Activated CD8-positive, alpha-beta T cell treated with anti-CD3 and anti-CD28 coated beads for 36 hours (primary cell): ENCODE results near the gene CD164L2. TPM values are rescaled to one million over a fixed set of nuclear protein-coding genes. Genes with fewer than 3 reads are reported as not detected.
"Not testable (repeated sequence)": the region's sequence is repeated elsewhere in the genome, so short reads cannot be mapped to it uniquely, and the experiment has no call there.

Experiments used
- ATAC-seq: fragments of 200-7000 bp; cut with Tn5 transposase; one replicate; pipeline ENCODE4 v1.10.0; 2021; ENCODE audit warnings: mild to moderate bottlenecking, moderate library complexity
- CTCF ChIA-PET: fragments of 350-600 bp; sonication (Branson Sonifier 250); formaldehyde crosslinking; loops from one replicate; lab custom pipeline; 2021; ENCODE audit warnings: antibody characterized with exemption; lab: Charles Lee
- POLR2A ChIA-PET: fragments of 350-600 bp; sonication (Branson Sonifier 250); formaldehyde crosslinking; loops from one replicate; lab custom pipeline; 2021; ENCODE audit warnings: antibody characterized with exemption; lab: Charles Lee
- DNase-seq: peaks from one replicate; pipeline ENCODE4 v3.0.0-alpha.2; 2020
- H3K27ac Mint-ChIP-seq: one replicate; pipeline ENCODE4 v1.8.0; 2021; ENCODE audit warnings: mild to moderate bottlenecking, mixed read lengths
- H3K27me3 Mint-ChIP-seq: one replicate; pipeline ENCODE4 v1.8.0; 2021; ENCODE audit warnings: mixed read lengths
- H3K36me3 Mint-ChIP-seq: one replicate; pipeline ENCODE4 v1.8.0; 2021; ENCODE audit warnings: low read depth, mixed read lengths
- H3K4me1 Mint-ChIP-seq: one replicate; pipeline ENCODE4 v1.8.0; 2021; ENCODE audit warnings: low read depth, mixed read lengths
- H3K4me3 Mint-ChIP-seq: one replicate; pipeline ENCODE4 v1.8.0; 2021; ENCODE audit warnings: mild to moderate bottlenecking, moderate library complexity, mixed read lengths
- H3K9me3 Mint-ChIP-seq: one replicate; pipeline ENCODE4 v1.8.0; 2021; ENCODE audit warnings: mixed read lengths
- intact Hi-C: fragments of 100-400 bp; cut with micrococcal nuclease; formaldehyde crosslinking; loops from one replicate; pipeline ENCODE4 v1.10.0; 2022
- total RNA-seq, 2 experiments: library from RNA; stranded (reverse); gene quantifications; one replicate each; pipeline ENCODE4 v1.2.3, GENCODE V29; 2021
- TF ChIP-seq, protein P1 (sequence below): fragments of 200-600 bp; IDR thresholded peaks from one replicate; pipeline ENCODE4 v1.8.0; 2022; ENCODE audit warnings: antibody characterized with exemption, mild to moderate bottlenecking

CD164L2 gene
- total RNA-seq, 2 experiments from 2014 or later: not detected

DNA sequence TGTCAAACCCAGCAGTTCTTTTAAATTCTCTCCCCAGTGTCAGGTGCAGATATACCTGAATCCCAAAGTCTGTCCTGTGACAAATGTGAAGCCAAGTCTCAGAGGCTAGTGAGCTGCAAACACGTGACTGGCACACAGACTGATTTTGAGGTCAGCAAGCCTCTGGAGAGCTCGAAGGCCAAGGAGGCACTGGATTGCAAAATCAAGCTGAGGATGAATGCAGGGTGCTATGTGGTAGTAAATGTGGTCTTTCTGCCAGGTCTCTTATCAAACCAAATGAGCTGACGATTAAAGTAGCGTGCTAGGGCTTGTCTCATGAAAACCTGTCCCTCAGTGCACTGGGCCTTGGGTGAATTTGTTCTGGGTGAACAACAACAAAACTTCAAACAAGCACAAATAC is 29.9 kb upstream of the CD164L2 start:
- POLR2A ChIA-PET: interaction anchor here (0.9 to 1.6 kb wide), 3 partner anchors 70 to 116 kb away, joined by 3 to 4 read pairs (median 3); no protein-coding TSS in a partner anchor
- ATAC-seq: no peak
- peak overlapping the region; percentile 44 for H3K27ac Mint-ChIP-seq

DNA sequence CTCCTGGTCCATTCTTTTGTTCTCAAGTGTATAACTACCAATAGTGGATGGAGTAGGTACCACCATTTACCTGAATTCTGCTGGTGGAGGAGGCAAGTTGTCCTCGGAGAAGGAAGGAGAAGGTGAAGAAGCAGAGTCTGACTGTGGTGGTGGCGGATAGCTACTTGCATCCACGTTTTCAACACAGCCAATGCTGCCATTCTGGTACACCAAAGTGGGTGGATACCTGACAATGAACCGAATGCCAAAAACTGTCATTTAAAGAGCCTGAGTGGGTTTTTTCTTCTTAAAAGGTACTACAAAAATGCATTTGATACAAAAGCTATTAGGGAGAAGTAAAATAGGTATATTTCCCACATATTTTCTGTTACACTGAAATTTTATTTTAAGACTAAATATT is 29.4 kb upstream of the CD164L2 start:
- no peak overlapping the region for H3K4me3 Mint-ChIP-seq
- DNase-seq (no peak), ATAC-seq (no peak)
- TF ChIP-seq, protein P1, sequence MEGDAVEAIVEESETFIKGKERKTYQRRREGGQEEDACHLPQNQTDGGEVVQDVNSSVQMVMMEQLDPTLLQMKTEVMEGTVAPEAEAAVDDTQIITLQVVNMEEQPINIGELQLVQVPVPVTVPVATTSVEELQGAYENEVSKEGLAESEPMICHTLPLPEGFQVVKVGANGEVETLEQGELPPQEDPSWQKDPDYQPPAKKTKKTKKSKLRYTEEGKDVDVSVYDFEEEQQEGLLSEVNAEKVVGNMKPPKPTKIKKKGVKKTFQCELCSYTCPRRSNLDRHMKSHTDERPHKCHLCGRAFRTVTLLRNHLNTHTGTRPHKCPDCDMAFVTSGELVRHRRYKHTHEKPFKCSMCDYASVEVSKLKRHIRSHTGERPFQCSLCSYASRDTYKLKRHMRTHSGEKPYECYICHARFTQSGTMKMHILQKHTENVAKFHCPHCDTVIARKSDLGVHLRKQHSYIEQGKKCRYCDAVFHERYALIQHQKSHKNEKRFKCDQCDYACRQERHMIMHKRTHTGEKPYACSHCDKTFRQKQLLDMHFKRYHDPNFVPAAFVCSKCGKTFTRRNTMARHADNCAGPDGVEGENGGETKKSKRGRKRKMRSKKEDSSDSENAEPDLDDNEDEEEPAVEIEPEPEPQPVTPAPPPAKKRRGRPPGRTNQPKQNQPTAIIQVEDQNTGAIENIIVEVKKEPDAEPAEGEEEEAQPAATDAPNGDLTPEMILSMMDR: no peak
- POLR2A ChIA-PET: interaction anchor here (0.9 to 1.6 kb wide), 3 partner anchors 70 to 115 kb away, joined by 3 to 4 read pairs (median 3); no protein-coding TSS in a partner anchor
- CTCF ChIA-PET: interaction anchor here (0.9 to 5.7 kb wide), 7 partner anchors 10 to 189 kb away, joined by 3 to 34 read pairs (median 3); no protein-coding TSS in a partner anchor
- peaks cover 14% of the 10 kb centered on the region for H3K4me1 Mint-ChIP-seq
- no peak overlapping the region for H3K27ac Mint-ChIP-seq
- no peaks in the 10 kb centered on the region for H3K27me3 Mint-ChIP-seq
- intact Hi-C loops: no loop called here
- peaks cover 45% of the 10 kb centered on the region for H3K36me3 Mint-ChIP-seq
- H3K9me3 Mint-ChIP-seq: no peaks in the 10 kb centered on the region

More for the DNA sequence above, 29.9 kb upstream of the CD164L2 start:
- CTCF ChIA-PET: interaction anchor here (0.9 to 5.7 kb wide), 8 partner anchors 10 to 192 kb away, joined by 3 to 36 read pairs (median 4); partner anchors contain the start of gene AHDC1
- TF ChIP-seq, protein P1: no peak
- H3K9me3 Mint-ChIP-seq: no peaks in the 10 kb centered on the region
- H3K36me3 Mint-ChIP-seq: peaks cover 48% of the 10 kb centered on the region
- no peak overlapping the region for H3K4me3 Mint-ChIP-seq
- no peaks in the 10 kb centered on the region for H3K27me3 Mint-ChIP-seq
- intact Hi-C loops: no loop called here
- peaks cover 15% of the 10 kb centered on the region for H3K4me1 Mint-ChIP-seq
- DNase-seq: no peak

DNA sequence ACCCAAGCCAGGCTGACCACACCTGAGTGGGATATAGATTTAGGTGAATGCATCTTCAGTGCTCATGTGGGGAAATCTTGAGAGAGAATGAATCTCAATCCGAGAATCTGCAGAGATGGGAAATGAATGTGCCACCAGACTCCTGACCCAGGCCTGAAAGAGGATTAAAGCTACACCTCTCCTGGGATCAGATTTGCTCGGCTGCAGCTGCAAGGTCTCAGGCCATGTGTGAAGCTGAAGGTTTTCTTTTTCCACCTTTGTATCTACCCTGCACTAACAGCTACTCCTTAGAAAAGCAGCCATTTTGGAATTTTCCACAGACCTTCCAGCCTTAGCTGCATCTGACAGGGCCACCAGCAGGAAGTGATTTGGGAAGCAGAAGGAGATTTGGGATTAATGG is 27.6 kb upstream of the CD164L2 start:
- TF ChIP-seq, protein P1: no peak
- H3K27me3 Mint-ChIP-seq: no peaks in the 10 kb centered on the region
- H3K36me3 Mint-ChIP-seq: peaks cover 32% of the 10 kb centered on the region
- POLR2A ChIA-PET: interaction anchor here (1.7 kb wide), 1 partner anchor 10 kb away, joined by 4 read pairs; no protein-coding TSS in a partner anchor
- H3K9me3 Mint-ChIP-seq: no peaks in the 10 kb centered on the region
- peaks cover 3% of the 10 kb centered on the region for H3K4me1 Mint-ChIP-seq
- DNase-seq (no peak), ATAC-seq (no peak)
- no peak overlapping the region for H3K4me3 Mint-ChIP-seq
- intact Hi-C loops: no loop called here
- CTCF ChIA-PET: interaction anchor here (0.8 to 1.0 kb wide), 3 partner anchors 14 to 84 kb away, joined by 3 to 4 read pairs (median 3); no protein-coding TSS in a partner anchor
- H3K27ac Mint-ChIP-seq: peak overlapping the region; percentile 24

DNA sequence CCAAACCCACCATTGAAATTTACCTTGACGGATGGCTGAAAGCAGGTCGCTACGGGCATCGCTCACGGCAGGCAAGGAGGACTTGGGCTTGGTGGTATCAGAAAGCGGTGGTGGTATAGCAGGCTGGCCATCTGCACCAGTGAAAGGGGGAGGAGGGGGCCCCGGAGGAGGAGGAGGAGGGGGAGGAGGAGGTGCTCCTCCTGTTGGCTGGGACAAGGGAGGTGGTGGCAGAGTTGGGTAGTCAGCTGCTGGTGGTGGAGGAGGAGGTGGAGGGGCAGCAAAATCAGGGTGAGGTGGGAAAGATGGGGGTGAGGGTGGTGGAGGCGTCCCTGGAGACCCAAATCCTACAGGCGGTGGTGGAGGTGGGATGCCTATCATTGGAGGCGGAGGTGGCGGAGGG is 26.5 kb upstream of the CD164L2 start:
- intact Hi-C loops: no loop called here
- ATAC-seq (no peak), DNase-seq (no peak)
- H3K27me3 Mint-ChIP-seq: no peaks in the 10 kb centered on the region
- H3K36me3 Mint-ChIP-seq: peaks cover 24% of the 10 kb centered on the region
- no peak overlapping the region for H3K4me3 Mint-ChIP-seq
- no peaks in the 10 kb centered on the region for H3K9me3 Mint-ChIP-seq
- POLR2A ChIA-PET: interaction anchor here (1.7 kb wide), 1 partner anchor 11 kb away, joined by 4 read pairs; no protein-coding TSS in a partner anchor
- no peak overlapping the region for H3K27ac Mint-ChIP-seq
- CTCF ChIA-PET: no interaction called here
- H3K4me1 Mint-ChIP-seq: peaks cover 3% of the 10 kb centered on the region
- TF ChIP-seq, protein P1: no peak

DNA sequence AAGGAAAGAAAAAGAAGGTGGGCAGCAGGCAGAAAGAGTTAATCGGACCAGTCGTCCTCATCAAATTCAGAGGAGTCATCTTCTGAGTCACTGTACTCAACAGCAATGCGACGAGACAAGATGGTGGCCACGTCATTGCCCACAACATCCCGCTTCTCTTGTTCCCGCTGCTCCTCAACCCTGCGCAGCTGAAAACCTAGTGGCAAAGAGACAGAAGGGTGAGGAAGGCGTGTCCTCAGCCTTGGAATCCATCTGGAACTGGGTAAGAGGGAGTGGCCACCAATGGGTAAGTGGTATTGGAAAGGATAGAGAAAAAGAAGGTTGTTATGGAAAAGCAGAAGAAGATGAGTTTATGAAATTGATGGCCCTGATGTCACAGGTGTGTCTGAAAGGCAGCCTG is 25.0 kb upstream of the CD164L2 start:
- CTCF ChIA-PET: interaction anchor here (0.8 kb wide), 1 partner anchor 48 kb away, joined by 3 read pairs; no protein-coding TSS in a partner anchor

DNA sequence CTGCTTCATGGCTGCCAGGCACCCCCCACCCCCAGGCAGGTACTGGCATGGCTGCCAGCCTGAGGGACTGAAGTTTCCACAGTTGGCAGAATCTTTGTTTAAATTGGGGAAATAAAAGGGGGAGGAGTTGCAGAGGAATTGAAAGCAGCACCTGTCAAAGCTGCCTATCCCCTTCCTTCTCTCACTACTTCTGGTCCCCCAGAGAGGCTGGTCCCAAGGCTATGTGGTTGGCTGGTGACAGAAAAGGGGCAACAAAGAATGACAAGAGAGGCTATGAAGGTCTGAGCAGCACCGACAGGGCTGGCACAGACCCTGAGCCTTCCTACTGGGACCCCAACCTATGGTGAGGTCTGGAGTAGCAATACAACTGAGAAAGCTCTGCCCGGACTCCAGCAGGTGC is 23.7 kb upstream of the CD164L2 start:
- H3K9me3 Mint-ChIP-seq, H3K4me3 Mint-ChIP-seq, intact Hi-C loops, DNase-seq, H3K27me3 Mint-ChIP-seq, ATAC-seq, H3K27ac Mint-ChIP-seq: not testable (repeated sequence)
- peaks cover 11% of the 10 kb centered on the region for H3K36me3 Mint-ChIP-seq
- peaks cover 25% of the 10 kb centered on the region for H3K4me1 Mint-ChIP-seq
- CTCF ChIA-PET: interaction anchor here (1.0 to 2.9 kb wide), 2 partner anchors 9 to 12 kb away, joined by 3 to 13 read pairs; no protein-coding TSS in a partner anchor
- POLR2A ChIA-PET: interaction anchor here (0.7 kb wide), 1 partner anchor 31 kb away, joined by 3 read pairs; no protein-coding TSS in a partner anchor

More for the DNA sequence above, 25.0 kb upstream of the CD164L2 start:
- no peaks in the 10 kb centered on the region for H3K9me3 Mint-ChIP-seq
- peak overlapping the region; percentile 21 for H3K27ac Mint-ChIP-seq
- peaks cover 16% of the 10 kb centered on the region for H3K4me1 Mint-ChIP-seq
- no peaks in the 10 kb centered on the region for H3K27me3 Mint-ChIP-seq
- ATAC-seq (no peak), DNase-seq (no peak)
- TF ChIP-seq, protein P1: no peak
- no peak overlapping the region for H3K4me3 Mint-ChIP-seq
- POLR2A ChIA-PET: no interaction called here
- H3K36me3 Mint-ChIP-seq: peaks cover 13% of the 10 kb centered on the region
- intact Hi-C loops: no loop called here
